ENCODE measurements around the gene SDCCAG8.

- TF ChIP-seq HDGF (IDR thresholded peaks at IDR 0.05; ENCODE audit: borderline replicate concordance) = no peak
- no peak for TF ChIP-seq SUZ12 (IDR thresholded peaks at IDR 0.05)
- TF ChIP-seq FOXA1 (IDR thresholded peaks at IDR 0.05) = no peak
- no peak for TF ChIP-seq LEF1 (IDR thresholded peaks at IDR 0.05; ENCODE audit: borderline replicate concordance)
- no peak for TF ChIP-seq ARNT (IDR thresholded peaks at IDR 0.05)
- TF ChIP-seq SP1 (IDR thresholded peaks at IDR 0.05) = no peak
- no peak for TF ChIP-seq ELF4 (IDR thresholded peaks at IDR 0.05)
- no peak for TF ChIP-seq FOXK2 (IDR thresholded peaks at IDR 0.05)
- TF ChIP-seq L3MBTL2 (conservative IDR thresholded peaks at IDR 0.05) = no peak
- TF ChIP-seq PKNOX1 (IDR thresholded peaks at IDR 0.05) = no peak
- no peak for TF ChIP-seq FOXM1 (IDR thresholded peaks at IDR 0.05; ENCODE audit: borderline replicate concordance)
- no peak for TF ChIP-seq TARDBP (IDR thresholded peaks at IDR 0.05)
These were observed 43.2 kb downstream of the SDCCAG8 start for GRCh38 chr1:243299069-243299468.
